IMR-90 (cell line): ENCODE measurements around the gene PELI1. TPM values are rescaled to one million over a fixed set of nuclear protein-coding genes. Genes with fewer than 3 reads are reported as not detected.

Source experiments
- polyA plus RNA-seq, 3 experiments: library from polyadenylated mRNA; depleted of rRNA; stranded (reverse); fragments of >200 nt; gene quantifications; 2 replicates each; pipeline ENCODE4 v1.2.3, GENCODE V29; 2012; ENCODE audit warnings: low replicate concordance in 1 of 3
- total RNA-seq: library from RNA; depleted of rRNA; stranded (reverse); fragments of >200 nt; gene quantifications from 2 replicates; pipeline ENCODE4 v1.2.3, GENCODE V29; 2012; rRNA removed

Gene PELI1
- total and polyA plus RNA-seq, 2 of the 4 experiments (the other 2 are of a cell fraction): 2.2 to 2.5 TPM

Other genes starting within 250 kb of the PELI1 start
- gene VPS54, start 125.0 kb downstream of the PELI1 start, total RNA-seq: 18.1 and 23.3 TPM in 2 replicates
- gene VPS54, start 125.0 kb downstream of the PELI1 start, polyA plus RNA-seq (2012; rRNA removed): 5.2 and 7.1 TPM in 2 replicates